HAP-1 (cell line): ENCODE data around the gene DTX3L.

ENCODE experiments used
- DNase-seq, 2 experiments: peaks; one replicate each; pipeline ENCODE4 v3.0.0-alpha.2; 2016 to 2020; ENCODE audit warnings: low spot score in 2 of 2
- H3K27me3 ChIP-seq: fragments of 250-450 bp; sonication (Bioruptor Pico); 2 replicates; pipeline ENCODE4 v1.5.1; 2020; ENCODE audit warnings: low read depth, mild to moderate bottlenecking, moderate library complexity
- H3K36me3 ChIP-seq: fragments of 250-450 bp; sonication (Bioruptor Pico); replicated peaks from 2 replicates; pipeline ENCODE4 v1.5.1; 2020; ENCODE audit warnings: mild to moderate bottlenecking
- H3K4me1 ChIP-seq: fragments of 250-450 bp; sonication (Bioruptor Pico); 2 replicates; pipeline ENCODE4 v1.5.1; 2020; ENCODE audit warnings: mild to moderate bottlenecking
- H3K4me3 ChIP-seq: fragments of 250-450 bp; sonication (Bioruptor Pico); 2 replicates; pipeline ENCODE4 v1.5.1; 2020; ENCODE audit warnings: mild to moderate bottlenecking, moderate library complexity
- H3K9me3 ChIP-seq: fragments of 250-450 bp; sonication (Bioruptor Pico); 2 replicates; pipeline ENCODE4 v1.5.1; 2020; ENCODE audit warnings: mild to moderate bottlenecking, moderate library complexity
- in situ Hi-C: fragments of 300-500 bp; cut with MboI; formaldehyde crosslinking; loops from 3 replicates; pipeline ENCODE4 v1.14.3; 2020; ENCODE audit warnings: low sequenced_read_pairs, inconsistent platforms, mixed read lengths

Gene DTX3L

GRCh38 chr3:122598556-122598955, 34.4 kb downstream of the DTX3L start:
- H3K36me3 ChIP-seq = no peaks in the 10 kb centered on the region
- no peaks in the 10 kb centered on the region for H3K9me3 ChIP-seq
- in situ Hi-C loops = no loop called here
- H3K4me3 ChIP-seq = no peak overlapping the region
- no peaks in the 10 kb centered on the region for H3K4me1 ChIP-seq
- no peaks in the 10 kb centered on the region for H3K27me3 ChIP-seq
- no peak for DNase-seq

GRCh38 chr3:122602011-122602710, 38.0 kb downstream of the DTX3L start:
- in situ Hi-C loops = no loop called here
- H3K4me1 ChIP-seq = no peaks in the 10 kb centered on the region
- DNase-seq = no peak
- H3K27me3 ChIP-seq = no peaks in the 10 kb centered on the region
- no peaks in the 10 kb centered on the region for H3K9me3 ChIP-seq
- no peaks in the 10 kb centered on the region for H3K36me3 ChIP-seq
- no peak overlapping the region for H3K4me3 ChIP-seq

- H3K27me3 ChIP-seq = no peaks in the 10 kb centered on the region
- H3K9me3 ChIP-seq = no peaks in the 10 kb centered on the region
- H3K4me1 ChIP-seq = no peaks in the 10 kb centered on the region
- no peaks in the 10 kb centered on the region for H3K36me3 ChIP-seq
- in situ Hi-C loops = no loop called here
- DNase-seq = no peak
- H3K4me3 ChIP-seq = no peak overlapping the region
Observed at GRCh38 chr3:122603056-122603455, 38.9 kb downstream of the DTX3L start.

GRCh38 chr3:122606330-122606729, 42.2 kb downstream of the DTX3L start:
- Histone ChIP-seq H3K36me3 (no peaks in the 10 kb centered on the region), H3K4me3 (no peak overlapping the region), H3K4me1 (no peaks in the 10 kb centered on the region), H3K9me3 (no peaks in the 10 kb centered on the region), H3K27me3 (no peaks in the 10 kb centered on the region)
- in situ Hi-C loops = no loop called here
- DNase-seq = no peak

- H3K36me3 ChIP-seq = no peaks in the 10 kb centered on the region
- in situ Hi-C loops = no loop called here
- H3K4me3 ChIP-seq = no peak overlapping the region
- H3K9me3 ChIP-seq = no peaks in the 10 kb centered on the region
- no peaks in the 10 kb centered on the region for H3K27me3 ChIP-seq
- DNase-seq = no peak
- no peaks in the 10 kb centered on the region for H3K4me1 ChIP-seq
Observed at GRCh38 chr3:122608916-122609315, 44.8 kb downstream of the DTX3L start.

GRCh38 chr3:122609798-122610559, 45.8 kb downstream of the DTX3L start:
- H3K36me3 ChIP-seq = no peaks in the 10 kb centered on the region
- no peak overlapping the region for H3K4me3 ChIP-seq
- no peak for DNase-seq
- in situ Hi-C loops = no loop called here
- no peaks in the 10 kb centered on the region for H3K27me3 ChIP-seq
- no peaks in the 10 kb centered on the region for H3K4me1 ChIP-seq
- no peaks in the 10 kb centered on the region for H3K9me3 ChIP-seq

GRCh38 chr3:122612696-122613095, 48.6 kb downstream of the DTX3L start:
- Histone ChIP-seq H3K27me3 (0 out of 2 replicates have a peak, but pooled peaks cover 6% of the 10 kb centered on the region), H3K36me3 (no peaks in the 10 kb centered on the region), H3K9me3 (no peaks in the 10 kb centered on the region), H3K4me3 (no peak overlapping the region), H3K4me1 (no peaks in the 10 kb centered on the region)
- DNase-seq = no peak
- in situ Hi-C loops = no loop called here

GRCh38 chr3:122615303-122615702, 51.2 kb downstream of the DTX3L start:
- in situ Hi-C loops = no loop called here
- H3K36me3 ChIP-seq = no peaks in the 10 kb centered on the region
- no peak for DNase-seq
- H3K27me3 ChIP-seq = peaks cover 16% of the 10 kb centered on the region; the same call in 1 of the 2 replicates
- H3K4me3 ChIP-seq = no peak overlapping the region
- H3K4me1 ChIP-seq = no peaks in the 10 kb centered on the region
- H3K9me3 ChIP-seq = no peaks in the 10 kb centered on the region

- H3K27me3 ChIP-seq = peaks cover 16% of the 10 kb centered on the region; the same call in 1 of the 2 replicates
- in situ Hi-C loops = no loop called here
- H3K36me3 ChIP-seq = no peaks in the 10 kb centered on the region
Observed at GRCh38 chr3:122618614-122619013, 54.5 kb downstream of the DTX3L start.

GRCh38 chr3:122619040-122619439, 54.9 kb downstream of the DTX3L start:
- in situ Hi-C loops = no loop called here
- H3K4me3 ChIP-seq = no peak overlapping the region
- no peaks in the 10 kb centered on the region for H3K9me3 ChIP-seq
- DNase-seq = no peak
- H3K27me3 ChIP-seq = peaks cover 16% of the 10 kb centered on the region; the same call in 1 of the 2 replicates
- H3K36me3 ChIP-seq = no peaks in the 10 kb centered on the region
- H3K4me1 ChIP-seq = no peaks in the 10 kb centered on the region

More at GRCh38 chr3:122618614-122619013, 54.5 kb downstream of the DTX3L start:
- no peak for DNase-seq
- Histone ChIP-seq H3K4me3 (no peak overlapping the region), H3K4me1 (no peaks in the 10 kb centered on the region), H3K9me3 (no peaks in the 10 kb centered on the region)

- H3K4me3 ChIP-seq = no peak overlapping the region
- no peak for DNase-seq
- H3K4me1 ChIP-seq = no peaks in the 10 kb centered on the region
- in situ Hi-C loops = no loop called here
- peaks cover 16% of the 10 kb centered on the region; the same call in 1 of the 2 replicates for H3K27me3 ChIP-seq
- H3K9me3 ChIP-seq = no peaks in the 10 kb centered on the region
- no peaks in the 10 kb centered on the region for H3K36me3 ChIP-seq
Observed at GRCh38 chr3:122620399-122620798, 56.3 kb downstream of the DTX3L start.

- Histone ChIP-seq H3K4me1 (no peaks in the 10 kb centered on the region), H3K4me3 (no peak overlapping the region), H3K36me3 (no peaks in the 10 kb centered on the region), H3K27me3 (peaks cover 16% of the 10 kb centered on the region; the same call in 1 of the 2 replicates), H3K9me3 (no peaks in the 10 kb centered on the region)
- DNase-seq = no peak
- in situ Hi-C loops = no loop called here
Observed at GRCh38 chr3:122621112-122621511, 57.0 kb downstream of the DTX3L start.

- no peaks in the 10 kb centered on the region for H3K9me3 ChIP-seq
- in situ Hi-C loops = no loop called here
- H3K36me3 ChIP-seq = no peaks in the 10 kb centered on the region
- no peak for DNase-seq
- peaks cover 10% of the 10 kb centered on the region; the same call in 1 of the 2 replicates for H3K27me3 ChIP-seq
- no peak overlapping the region for H3K4me3 ChIP-seq
- no peaks in the 10 kb centered on the region for H3K4me1 ChIP-seq
Observed at GRCh38 chr3:122623031-122623829, 59.1 kb downstream of the DTX3L start.
